ENCODE data around the gene RPS27.
A peak's percentile ranks its signal among the peaks of the same experiment; 100 is the strongest.

RPS27 gene

DNA sequence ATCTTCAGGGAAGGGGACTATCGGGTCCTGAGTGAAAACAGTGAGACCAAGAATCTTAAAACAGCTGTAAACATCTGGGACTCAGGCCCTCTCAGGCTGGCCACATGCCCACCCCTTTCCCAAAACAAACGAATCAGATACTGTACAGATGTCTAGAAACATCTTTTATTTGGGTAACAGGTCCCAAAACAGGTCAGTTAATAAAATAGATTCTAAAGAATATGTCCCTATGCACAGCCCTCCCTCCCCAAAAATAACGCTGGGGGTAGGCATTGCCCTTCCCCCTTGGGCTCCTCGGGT lies 31.7 kb upstream of the RPS27 start:
- no peak for TF ChIP-seq EZH2phosphoT487 (IDR thresholded peaks at IDR 0.05; ENCODE audit: borderline replicate concordance)
- TF ChIP-seq, protein P1, sequence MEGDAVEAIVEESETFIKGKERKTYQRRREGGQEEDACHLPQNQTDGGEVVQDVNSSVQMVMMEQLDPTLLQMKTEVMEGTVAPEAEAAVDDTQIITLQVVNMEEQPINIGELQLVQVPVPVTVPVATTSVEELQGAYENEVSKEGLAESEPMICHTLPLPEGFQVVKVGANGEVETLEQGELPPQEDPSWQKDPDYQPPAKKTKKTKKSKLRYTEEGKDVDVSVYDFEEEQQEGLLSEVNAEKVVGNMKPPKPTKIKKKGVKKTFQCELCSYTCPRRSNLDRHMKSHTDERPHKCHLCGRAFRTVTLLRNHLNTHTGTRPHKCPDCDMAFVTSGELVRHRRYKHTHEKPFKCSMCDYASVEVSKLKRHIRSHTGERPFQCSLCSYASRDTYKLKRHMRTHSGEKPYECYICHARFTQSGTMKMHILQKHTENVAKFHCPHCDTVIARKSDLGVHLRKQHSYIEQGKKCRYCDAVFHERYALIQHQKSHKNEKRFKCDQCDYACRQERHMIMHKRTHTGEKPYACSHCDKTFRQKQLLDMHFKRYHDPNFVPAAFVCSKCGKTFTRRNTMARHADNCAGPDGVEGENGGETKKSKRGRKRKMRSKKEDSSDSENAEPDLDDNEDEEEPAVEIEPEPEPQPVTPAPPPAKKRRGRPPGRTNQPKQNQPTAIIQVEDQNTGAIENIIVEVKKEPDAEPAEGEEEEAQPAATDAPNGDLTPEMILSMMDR (conservative IDR thresholded peaks at IDR 0.05; ENCODE audit: low read length) = no peak
- no peak overlapping the region for H2AFZ ChIP-seq (ENCODE audit: low read length)
- H3K9me3 ChIP-seq (ENCODE audit: insufficient read depth, low read depth, low read length) = no peaks in the 10 kb centered on the region
- H4K20me1 ChIP-seq (ENCODE audit: insufficient read depth, low read length, poor library complexity, severe bottlenecking) = peaks cover 38% of the 10 kb centered on the region
- H3K9me2 ChIP-seq (replicated peaks; ENCODE audit: low read depth, low read length) = no peaks in the 10 kb centered on the region
- peaks cover 64% of the 10 kb centered on the region for H3K79me2 ChIP-seq (ENCODE audit: insufficient read depth, low read length)
- H3K4me1 ChIP-seq (ENCODE audit: insufficient read depth, low read length, poor library complexity, severe bottlenecking) = peaks cover 60% of the 10 kb centered on the region
- H3K4me3 ChIP-seq (ENCODE audit: low read length, poor library complexity, severe bottlenecking) = peak overlapping the region; percentile 91
- peak overlapping the region; percentile 51 for H3K4me2 ChIP-seq (ENCODE audit: low read depth, low read length, poor library complexity, severe bottlenecking)
- no peaks in the 10 kb centered on the region for H3K27me3 ChIP-seq (ENCODE audit: insufficient read depth, low read length, poor library complexity, severe bottlenecking)
- peaks cover under 1% of the 10 kb centered on the region; the same call in 1 of the 2 replicates for H3K36me3 ChIP-seq (ENCODE audit: insufficient read depth, low read length)
- peak overlapping the region; percentile 43 for H3K9ac ChIP-seq (ENCODE audit: low read depth, low read length, poor library complexity, severe bottlenecking)
- no peaks in the 10 kb centered on the region for H3F3A ChIP-seq (ENCODE audit: low read depth)

DNA sequence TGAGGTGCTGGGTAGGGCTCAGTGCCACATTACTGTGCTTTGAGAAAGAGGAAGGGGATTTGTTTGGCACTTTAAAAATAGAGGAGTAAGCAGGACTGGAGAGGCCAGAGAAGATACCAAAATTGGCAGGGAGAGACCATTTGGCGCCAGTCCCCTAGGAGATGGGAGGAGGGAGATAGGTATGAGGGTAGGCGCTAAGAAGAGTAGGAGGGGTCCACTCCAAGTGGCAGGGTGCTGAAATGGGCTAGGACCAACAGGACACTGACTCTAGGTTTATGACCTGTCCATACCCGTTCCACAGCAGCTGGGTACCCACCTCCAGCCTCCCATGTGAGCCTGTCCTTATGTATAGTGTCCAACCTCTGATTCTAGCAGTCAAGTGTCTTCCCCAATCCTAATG lies 31.1 kb upstream of the RPS27 start:
- Histone ChIP-seq H3K79me2 (ENCODE audit: insufficient read depth, low read length) (peaks cover 64% of the 10 kb centered on the region), H2AFZ (ENCODE audit: low read length) (no peak overlapping the region), H3K36me3 (ENCODE audit: insufficient read depth, low read length) (no peaks in the 10 kb centered on the region; the same call in 1 of the 2 replicates), H3K27me3 (ENCODE audit: insufficient read depth, low read length, poor library complexity, severe bottlenecking) (no peaks in the 10 kb centered on the region), H3K9me2 (replicated peaks; ENCODE audit: low read depth, low read length) (no peaks in the 10 kb centered on the region), H3K9ac (ENCODE audit: low read depth, low read length, poor library complexity, severe bottlenecking) (peak overlapping the region; percentile 43), H4K20me1 (ENCODE audit: insufficient read depth, low read length, poor library complexity, severe bottlenecking) (peaks cover 35% of the 10 kb centered on the region), H3K9me3 (ENCODE audit: insufficient read depth, low read depth, low read length) (no peaks in the 10 kb centered on the region), H3K4me1 (ENCODE audit: insufficient read depth, low read length, poor library complexity, severe bottlenecking) (peaks cover 59% of the 10 kb centered on the region), H3K4me2 (ENCODE audit: low read depth, low read length, poor library complexity, severe bottlenecking) (peak overlapping the region; percentile 51), H3F3A (ENCODE audit: low read depth) (no peaks in the 10 kb centered on the region), H3K4me3 (ENCODE audit: low read length, poor library complexity, severe bottlenecking) (no peak overlapping the region)
- TF ChIP-seq EZH2phosphoT487 (IDR thresholded peaks at IDR 0.05; ENCODE audit: borderline replicate concordance) = no peak
- TF ChIP-seq, protein P1 (conservative IDR thresholded peaks at IDR 0.05; ENCODE audit: low read length) = no peak

DNA sequence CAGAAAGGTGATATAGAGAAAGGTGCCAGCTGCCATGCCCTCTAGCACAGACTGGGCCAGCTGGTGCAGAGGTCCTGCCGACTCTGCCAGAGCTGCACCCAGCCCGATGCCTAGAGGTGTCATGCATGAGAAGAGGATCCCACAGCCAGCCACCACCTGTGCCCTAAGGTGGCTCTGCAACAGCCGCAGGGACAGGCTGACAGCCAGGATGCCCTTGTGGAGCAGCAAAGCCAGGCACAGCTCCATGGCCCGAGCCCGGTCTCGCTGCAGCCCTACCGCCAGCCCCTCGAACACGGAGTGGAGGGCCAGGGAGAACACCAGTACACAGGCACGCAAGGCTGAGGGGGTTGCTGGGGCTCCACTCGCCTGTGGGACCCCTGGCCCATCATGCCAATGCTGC lies 30.4 kb upstream of the RPS27 start:
- TF ChIP-seq, protein P1 (conservative IDR thresholded peaks at IDR 0.05; ENCODE audit: low read length) = no peak
- no peak for TF ChIP-seq EZH2phosphoT487 (IDR thresholded peaks at IDR 0.05; ENCODE audit: borderline replicate concordance)
- H3K9ac ChIP-seq (ENCODE audit: low read depth, low read length, poor library complexity, severe bottlenecking) = no peak overlapping the region

More for the DNA sequence above, 30.4 kb upstream of the RPS27 start:
- Histone ChIP-seq H3F3A (ENCODE audit: low read depth) (no peaks in the 10 kb centered on the region), H3K9me2 (replicated peaks; ENCODE audit: low read depth, low read length) (no peaks in the 10 kb centered on the region), H3K27me3 (ENCODE audit: insufficient read depth, low read length, poor library complexity, severe bottlenecking) (no peaks in the 10 kb centered on the region), H3K79me2 (ENCODE audit: insufficient read depth, low read length) (peaks cover 63% of the 10 kb centered on the region), H3K4me3 (ENCODE audit: low read length, poor library complexity, severe bottlenecking) (no peak overlapping the region), H3K4me2 (ENCODE audit: low read depth, low read length, poor library complexity, severe bottlenecking) (no peak overlapping the region), H3K36me3 (ENCODE audit: insufficient read depth, low read length) (no peaks in the 10 kb centered on the region), H4K20me1 (ENCODE audit: insufficient read depth, low read length, poor library complexity, severe bottlenecking) (peaks cover 29% of the 10 kb centered on the region), H3K4me1 (ENCODE audit: insufficient read depth, low read length, poor library complexity, severe bottlenecking) (peaks cover 53% of the 10 kb centered on the region), H3K9me3 (ENCODE audit: insufficient read depth, low read depth, low read length) (no peaks in the 10 kb centered on the region), H2AFZ (ENCODE audit: low read length) (no peak overlapping the region)

All from Loucy (cell line).